GM12801 (cell line): Measurements from ENCODE around the gene ADORA3.

Experiments used
- CTCF ChIP-seq: IDR thresholded peaks from one replicate; pipeline ENCODE4 v1.5.1; 2011; ENCODE audit warnings: control low read depth; ENCODE audit not compliant: insufficient read length; ENCODE audit errors: extremely low read depth

ADORA3 gene

DNA sequence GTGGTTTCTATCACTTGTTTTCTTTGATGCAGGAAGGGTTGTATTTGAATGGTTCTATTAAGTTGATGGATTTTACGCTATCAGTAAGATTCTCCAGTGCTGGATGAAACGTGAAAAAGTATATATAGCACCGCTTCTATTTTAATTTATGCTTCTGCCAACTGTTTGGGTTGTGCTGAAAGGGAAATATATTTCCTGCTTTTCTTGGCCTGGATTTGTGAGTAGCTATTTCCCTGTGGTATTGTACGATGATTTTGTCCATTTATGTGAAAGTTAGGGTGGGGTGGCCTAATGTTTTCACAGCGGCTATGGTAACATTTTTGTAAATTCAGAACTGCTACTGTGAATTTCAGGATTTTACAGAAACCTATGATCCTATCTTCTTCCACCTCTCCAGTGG lies 29.3 kb downstream of the ADORA3 start:
- TF ChIP-seq CTCF: no peak

- TF ChIP-seq CTCF: no peak
Measured at GRCh38 chr1:111471538-111471937, 31.9 kb downstream of the ADORA3 start.

GRCh38 chr1:111471012-111471411 lies 32.4 kb downstream of the ADORA3 start:
- no peak for TF ChIP-seq CTCF

- TF ChIP-seq CTCF: no peak
Measured at GRCh38 chr1:111470596-111470995, 32.8 kb downstream of the ADORA3 start.

DNA sequence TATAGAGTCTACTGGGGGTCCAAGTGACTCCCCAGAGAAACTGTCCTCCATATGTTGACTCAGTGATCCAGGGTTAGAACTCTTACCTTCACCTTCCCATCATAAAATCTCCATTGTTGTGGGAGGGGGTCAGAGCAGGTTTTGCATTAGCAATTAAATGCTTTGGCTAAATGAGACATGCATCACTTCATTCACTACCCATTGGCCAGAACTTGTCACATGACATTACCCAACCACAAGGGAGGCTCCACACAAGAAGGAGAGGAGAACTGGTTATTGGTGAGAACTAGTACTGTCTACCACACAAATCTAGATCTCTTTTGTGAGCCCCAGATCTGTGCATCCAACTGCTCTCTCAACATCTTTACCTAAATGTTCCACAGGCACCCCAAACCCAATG lies 33.9 kb downstream of the ADORA3 start:
- TF ChIP-seq CTCF: no peak

DNA sequence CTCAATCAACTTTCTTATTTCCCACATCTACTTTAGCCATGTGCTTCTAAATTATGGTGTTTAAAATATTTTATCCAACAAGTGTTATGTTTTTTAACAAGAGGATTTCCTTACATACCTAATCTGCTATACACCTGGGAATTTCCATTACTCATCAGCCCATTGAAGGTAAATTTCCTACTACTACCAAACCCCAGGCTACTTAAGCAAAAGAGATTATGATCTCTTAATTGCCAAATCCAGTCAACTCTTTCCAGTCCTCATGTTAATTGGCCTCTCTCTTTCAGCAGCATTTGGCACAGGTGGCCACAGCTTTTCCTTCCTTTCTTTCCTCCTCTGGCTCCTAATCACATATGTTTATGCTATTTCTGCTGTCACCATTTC lies 34.7 kb downstream of the ADORA3 start:
- TF ChIP-seq CTCF: no peak

DNA sequence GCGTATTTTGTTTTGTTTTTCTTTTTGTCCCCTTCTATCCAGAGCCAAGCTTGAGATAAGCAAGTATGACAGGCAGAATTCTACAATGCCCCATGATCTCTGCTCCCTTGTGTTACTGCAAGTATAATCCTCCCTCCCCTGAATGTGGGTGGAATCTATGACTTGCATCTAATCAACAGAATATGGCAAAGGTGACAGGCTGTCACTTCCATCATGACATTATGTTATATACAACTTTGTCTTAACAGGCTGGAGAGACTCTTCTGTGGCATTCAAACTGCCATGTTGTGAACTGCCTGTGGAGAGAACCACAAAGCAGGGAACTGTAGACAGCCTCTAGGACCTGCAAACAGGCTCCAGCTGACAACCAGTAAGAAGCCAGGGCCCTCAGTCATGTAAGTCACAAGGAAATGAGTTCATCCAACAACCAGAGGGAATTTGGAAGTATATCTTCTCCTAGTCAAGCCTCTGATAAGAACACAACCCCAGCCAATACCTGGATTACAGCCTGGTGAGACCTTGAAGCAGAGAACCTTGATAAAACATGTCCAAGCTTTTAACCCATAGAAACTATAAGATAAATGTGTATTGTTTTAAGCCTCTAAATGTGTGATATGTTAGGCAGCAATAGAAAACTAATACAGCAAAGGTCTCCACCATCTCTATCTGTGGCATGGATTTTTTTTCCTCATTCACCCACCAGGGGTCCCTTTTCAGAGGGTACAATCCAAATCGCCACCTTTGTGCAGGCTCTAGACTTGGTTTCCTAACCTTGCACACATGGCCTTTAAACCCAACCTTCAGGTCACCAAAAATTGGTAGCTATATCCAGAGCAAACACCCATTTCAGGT lies 35.3 kb downstream of the ADORA3 start:
- TF ChIP-seq CTCF: no peak

DNA sequence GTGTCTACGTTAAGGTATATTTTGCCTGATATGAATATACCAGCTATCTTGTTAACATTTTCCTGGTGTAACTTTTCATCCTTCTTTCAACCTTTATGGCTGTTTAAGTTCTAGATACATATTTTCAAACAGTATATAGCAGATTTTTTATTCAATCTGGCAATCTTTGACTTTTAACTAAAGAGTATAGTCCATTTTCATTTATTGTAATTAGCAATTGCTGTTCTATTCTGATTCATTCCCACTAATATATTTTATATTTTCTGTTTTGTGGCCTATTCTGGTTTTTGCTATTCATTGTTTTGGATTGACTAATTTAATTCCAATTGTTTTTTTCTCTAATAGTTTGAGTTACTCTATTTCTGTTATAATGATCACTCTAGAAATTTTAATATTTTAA lies 37.0 kb downstream of the ADORA3 start:
- TF ChIP-seq CTCF: no peak
